Hematopoietic multipotent progenitor cell (in vitro differentiated cells): Measurements from ENCODE around the gene RPL10. TPM values are rescaled to one million over a fixed set of nuclear protein-coding genes. Genes with fewer than 3 reads are reported as not detected.

Experiments used
- DNase-seq, 3 donors: peaks; one replicate each; pipeline ENCODE4 v3.0.0-alpha.2; 2011 to 2015; ENCODE audit warnings: low read depth in 2 of 3, low spot score in 2 of 3
- total RNA-seq: library from RNA; depleted of rRNA; stranded (reverse); fragments of >200 nt; gene quantifications from one replicate; pipeline ENCODE4 v1.2.3, GENCODE V29; 2012

Gene RPL10
- 7,558 TPM for total RNA-seq

GRCh38 chrX:154397888-154398667, at the start of gene RPL10:
Gene RPL10, plus strand, starts transcription at chrX:154398377. Its CDS starts 143 bp downstream, at chrX:154398520.
- peak; percentile 77 to 95 (median 93) for DNase-seq

- no peak for DNase-seq
These were observed 49.4 kb upstream of the RPL10 start for GRCh38 chrX:154348646-154349358.

GRCh38 chrX:154349359-154349935, 48.7 kb upstream of the RPL10 start:
- no peak for DNase-seq

GRCh38 chrX:154349979-154350378, 48.2 kb upstream of the RPL10 start:
- DNase-seq = no peak

GRCh38 chrX:154350429-154351182, 47.6 kb upstream of the RPL10 start:
- DNase-seq = no peak

GRCh38 chrX:154351183-154352011, 46.8 kb upstream of the RPL10 start:
- DNase-seq = no peak

- no peak for DNase-seq
These were observed 46.2 kb upstream of the RPL10 start for GRCh38 chrX:154352012-154352401.

GRCh38 chrX:154352466-154352865, 45.7 kb upstream of the RPL10 start:
- no peak for DNase-seq

- DNase-seq = no peak
These were observed 44.9 kb upstream of the RPL10 start for GRCh38 chrX:154353172-154353843.

- no peak for DNase-seq
These were observed 44.2 kb upstream of the RPL10 start for GRCh38 chrX:154354013-154354412.

- no peak for DNase-seq
These were observed 43.7 kb upstream of the RPL10 start for GRCh38 chrX:154354516-154354915.

- DNase-seq = no peak
These were observed 42.9 kb upstream of the RPL10 start for GRCh38 chrX:154355094-154355775.

GRCh38 chrX:154355776-154356140, 42.4 kb upstream of the RPL10 start:
- DNase-seq = no peak

GRCh38 chrX:154356596-154356995, 41.6 kb upstream of the RPL10 start:
- DNase-seq = no peak

GRCh38 chrX:154357205-154357604, 41.0 kb upstream of the RPL10 start:
- DNase-seq = no peak

- DNase-seq = no peak
These were observed 40.2 kb upstream of the RPL10 start for GRCh38 chrX:154358011-154358410.

GRCh38 chrX:154358829-154359228, 39.3 kb upstream of the RPL10 start:
- no peak for DNase-seq

- DNase-seq = no peak
These were observed 38.6 kb upstream of the RPL10 start for GRCh38 chrX:154359362-154360154.
